Tibial nerve (tissue), 4 donors: ENCODE data around the gene TSPAN6. TPM values are rescaled to one million over a fixed set of nuclear protein-coding genes. Genes with fewer than 3 reads are reported as not detected.

Experiments used
- DNase-seq, 2 donors: peaks; one replicate each; pipeline ENCODE4 v3.0.0-alpha.2; 2019; ENCODE audit warnings: low spot score in 2 of 2
- H3K27ac ChIP-seq, 4 donors: fragments of 200-600 bp; sonication (generic) in 3 of 4; one replicate each; pipeline ENCODE4 v1.5.1; 2017 to 2019; ENCODE audit warnings: mild to moderate bottlenecking in 1 of 4
- H3K27me3 ChIP-seq, 2 donors: fragments of 200-600 bp; sonication (generic) in 1 of 2; one replicate each; pipeline versions ENCODE4 v1.5.1 to v1.6.0; 2017 to 2019
- H3K36me3 ChIP-seq, 3 donors: fragments of 200-600 bp; sonication (generic); one replicate each; pipeline ENCODE4 v1.5.1; 2018 to 2019
- H3K4me1 ChIP-seq, 4 donors: fragments of 200-600 bp; sonication (generic) in 3 of 4; one replicate each; pipeline ENCODE4 v1.5.1; 2017 to 2019
- H3K4me3 ChIP-seq, 4 donors: fragments of 200-600 bp; sonication (generic) in 3 of 4; one replicate each; pipeline ENCODE4 v1.5.1; 2017 to 2019; ENCODE audit warnings: mild to moderate bottlenecking in 1 of 4, moderate library complexity in 1 of 4
- H3K9me3 ChIP-seq, 4 donors: fragments of 200-600 bp; sonication (generic) in 3 of 4; one replicate each; pipeline ENCODE4 v1.5.1; 2017 to 2019
- EP300 ChIP-seq, 2 donors: sonication (generic); formaldehyde crosslinking; IDR thresholded peaks; one replicate each; pipeline ENCODE4 v1.6.1; 2017; ENCODE audit warnings: antibody characterized with exemption in 2 of 2, mild to moderate bottlenecking in 1 of 2
- POLR2A ChIP-seq, 2 donors: fragments of 450-650 bp; IDR thresholded peaks; one replicate each; pipeline ENCODE4 v1.6.1; 2017; ENCODE audit warnings: antibody characterized with exemption in 2 of 2, mild to moderate bottlenecking in 2 of 2, moderate library complexity in 2 of 2
- WGBS, 2 donors: methylation state at CpG; one replicate each; pipeline ENCODE4 v1.1.5; 2018; 5-methylcytosine and 5-hydroxymethylcytosine counted together
- total RNA-seq, 4 donors: library from RNA; depleted of rRNA; stranded (reverse); fragments of >200 nt; gene quantifications; one replicate each; pipeline ENCODE4 v1.1.0, GENCODE V29; 2016
- TF ChIP-seq, protein P1 (sequence below), 5 experiments: fragments of 200-600 bp in 3 of 5; fragments of 450-650 bp in 2 of 5; sonication (generic) in 3 of 5; IDR thresholded peaks; one replicate each; pipeline ENCODE4 v1.5.1; 2016 to 2019; ENCODE audit warnings: antibody characterized with exemption in 5 of 5, mild to moderate bottlenecking in 3 of 5, moderate library complexity in 2 of 5

Gene TSPAN6
- total RNA-seq, 4 donors from 2014 or later: 31.5 to 34.1 (median 32.5) TPM

DNA sequence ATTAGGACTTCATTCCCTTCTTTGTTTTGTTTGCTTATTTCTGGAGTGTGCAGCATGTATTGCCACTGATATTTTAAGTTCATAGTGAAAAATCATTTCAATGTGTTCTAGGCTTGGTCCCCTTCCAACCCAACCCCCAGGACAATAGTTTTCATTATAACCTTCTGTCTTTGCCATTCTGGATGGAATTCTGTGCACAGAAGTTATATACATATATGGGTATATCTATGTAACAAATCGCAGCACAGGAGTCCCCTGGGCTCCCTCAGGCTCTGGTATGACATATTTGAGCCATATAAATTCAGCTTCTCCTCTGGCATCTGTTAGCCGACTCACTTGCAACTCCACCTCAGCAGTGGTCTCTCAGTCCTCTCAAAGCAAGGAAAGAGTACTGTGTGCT, 52.0 kb downstream of the TSPAN6 start, which contains the start of gene TNMD:
TNMD (plus strand) TSS at position 326 of the 400 bp plus-strand sequence. CDS start 83 bp downstream, outside the sequence.
- no peaks in the 10 kb centered on the region for H3K4me1 ChIP-seq
- H3K4me3 ChIP-seq: no peak within 1 kb of the TSS
- H3K36me3 ChIP-seq: no peaks in the 10 kb centered on the region
- H3K27ac ChIP-seq: no peak within 1 kb of the TSS
- no peak for DNase-seq
- 38% methylated on average over 2 of the region's 2 CpGs for WGBS, 2 donors
- no peaks in the 10 kb centered on the region for H3K9me3 ChIP-seq
- peaks cover 0 to 46% of the 10 kb centered on the region in 2 donors for H3K27me3 ChIP-seq
- TF ChIP-seq POLR2A (IDR thresholded peaks at IDR 0.05) (no peak), EP300 (IDR thresholded peaks at IDR 0.05) (no peak)
- TF ChIP-seq, protein P1, sequence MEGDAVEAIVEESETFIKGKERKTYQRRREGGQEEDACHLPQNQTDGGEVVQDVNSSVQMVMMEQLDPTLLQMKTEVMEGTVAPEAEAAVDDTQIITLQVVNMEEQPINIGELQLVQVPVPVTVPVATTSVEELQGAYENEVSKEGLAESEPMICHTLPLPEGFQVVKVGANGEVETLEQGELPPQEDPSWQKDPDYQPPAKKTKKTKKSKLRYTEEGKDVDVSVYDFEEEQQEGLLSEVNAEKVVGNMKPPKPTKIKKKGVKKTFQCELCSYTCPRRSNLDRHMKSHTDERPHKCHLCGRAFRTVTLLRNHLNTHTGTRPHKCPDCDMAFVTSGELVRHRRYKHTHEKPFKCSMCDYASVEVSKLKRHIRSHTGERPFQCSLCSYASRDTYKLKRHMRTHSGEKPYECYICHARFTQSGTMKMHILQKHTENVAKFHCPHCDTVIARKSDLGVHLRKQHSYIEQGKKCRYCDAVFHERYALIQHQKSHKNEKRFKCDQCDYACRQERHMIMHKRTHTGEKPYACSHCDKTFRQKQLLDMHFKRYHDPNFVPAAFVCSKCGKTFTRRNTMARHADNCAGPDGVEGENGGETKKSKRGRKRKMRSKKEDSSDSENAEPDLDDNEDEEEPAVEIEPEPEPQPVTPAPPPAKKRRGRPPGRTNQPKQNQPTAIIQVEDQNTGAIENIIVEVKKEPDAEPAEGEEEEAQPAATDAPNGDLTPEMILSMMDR (IDR thresholded peaks at IDR 0.05): no peak

Other genes starting within 250 kb of the TSPAN6 start
- gene PCDH19, start 226.5 kb downstream of the TSPAN6 start, total RNA-seq: 1 to 10 TPM; 5.5 to 8.8 (median 6.0) TPM
- 1 to 10 TPM in 1 of 4 donors, not detected in 3; 1.8 TPM for gene TNMD, start 51.9 kb downstream of the TSPAN6 start, total RNA-seq
- 10 to 100 TPM; 50.0 to 91.2 (median 56.7) TPM for gene SRPX2, start 7.4 kb upstream of the TSPAN6 start, total RNA-seq
- 100 to 1,000 TPM in 1 of 4 donors, 10 to 100 TPM in 3; 32.9 to 338 (median 52.6) TPM for gene SYTL4, start 95.3 kb upstream of the TSPAN6 start, total RNA-seq
- gene CSTF2, start 183.6 kb upstream of the TSPAN6 start, total RNA-seq: 10 to 100 TPM in 3 of 4 donors, 1 to 10 TPM in 1; 5.7 to 17.7 (median 14.2) TPM
- not detected for gene NOX1, start 237.6 kb upstream of the TSPAN6 start, total RNA-seq